Gastrocnemius medialis (tissue), 4 donors: ENCODE results near the gene LCLAT1.

ENCODE experiments used
- CTCF ChIP-seq, 5 experiments: fragments of 450-650 bp in 3 of 5; fragments of 200-600 bp in 2 of 5; sonication (generic) in 2 of 5; IDR thresholded peaks in 4 of 5; conservative IDR thresholded peaks in 1 of 5; 1 replicate in 4 of 5; 2 replicates in 1 of 5; pipeline ENCODE4 v1.5.1; 2016 to 2019; ENCODE audit warnings: antibody characterized with exemption in 5 of 5, mild to moderate bottlenecking in 3 of 5, moderate library complexity in 3 of 5
- POLR2A ChIP-seq, 2 donors: fragments of 450-650 bp; IDR thresholded peaks; one replicate each; pipeline ENCODE4 v1.6.1; 2017; ENCODE audit warnings: antibody characterized with exemption in 2 of 2, mild to moderate bottlenecking in 2 of 2, moderate library complexity in 2 of 2

- no peak for TF ChIP-seq CTCF (IDR thresholded peaks at IDR 0.05 in 4 of 5, conservative IDR thresholded peaks at IDR 0.05 in 1 of 5)
- no peak for TF ChIP-seq POLR2A (IDR thresholded peaks at IDR 0.05)
Measured at GRCh38 chr2:30500699-30501098, 53.7 kb downstream of the LCLAT1 start.
